Neural cell (in vitro differentiated cells): Measurements from ENCODE around the gene FAM3D. TPM values are rescaled to one million over a fixed set of nuclear protein-coding genes. Genes with fewer than 3 reads are reported as not detected.

ENCODE experiments used
- H2AFZ ChIP-seq: fragments of 200-600, 300-800 bp; sonication (generic), shearing (Covaris generic); 2 replicates; pipeline ENCODE4 v1.6.0; 2014; ENCODE audit warnings: low read depth, mild to moderate bottlenecking, antibody characterized with exemption, low read length, moderate library complexity
- H3F3A ChIP-seq: fragments of 200-600 bp; shearing (Covaris generic); 2 replicates; pipeline ENCODE4 v1.6.1; 2016; ENCODE audit warnings: mild to moderate bottlenecking, moderate library complexity, mixed read lengths, antibody characterized with exemption, low read length; ENCODE audit not compliant: insufficient read depth, poor library complexity, severe bottlenecking
- H3K27ac ChIP-seq: fragments of 200-600, 300-800 bp; sonication (generic), shearing (Covaris generic); 2 replicates; pipeline ENCODE4 v1.5.1; 2014; ENCODE audit warnings: mild to moderate bottlenecking, low read length, moderate library complexity
- H3K27me3 ChIP-seq: fragments of 300-800, 200-600 bp; sonication (generic), shearing (Covaris generic); 2 replicates; pipeline ENCODE4 v1.6.0; 2014; ENCODE audit warnings: mild to moderate bottlenecking, low read depth, low read length, moderate library complexity; ENCODE audit not compliant: insufficient read depth
- H3K36me3 ChIP-seq: fragments of 300-800, 200-600 bp; sonication (generic), shearing (Covaris generic); 2 replicates; pipeline ENCODE4 v1.5.1; 2014; ENCODE audit warnings: mild to moderate bottlenecking, antibody characterized with exemption, low read length, moderate library complexity; ENCODE audit not compliant: insufficient read depth
- H3K4me2 ChIP-seq: fragments of 300-800, 200-600 bp; sonication (generic), shearing (Covaris generic); 2 replicates; pipeline ENCODE4 v1.6.0; 2014; ENCODE audit warnings: mild to moderate bottlenecking, low read length
- H3K4me3 ChIP-seq: fragments of 300-800, 200-600 bp; sonication (generic), shearing (Covaris generic); 2 replicates; pipeline ENCODE4 v1.5.1; 2014; ENCODE audit warnings: mild to moderate bottlenecking, low read length, moderate library complexity
- H3K79me2 ChIP-seq: fragments of 200-600 bp; shearing (Covaris generic); replicated peaks from 2 replicates; pipeline ENCODE4 v1.6.0; 2014; ENCODE audit warnings: mild to moderate bottlenecking, low read length, moderate library complexity; ENCODE audit not compliant: insufficient read depth
- H3K9ac ChIP-seq: fragments of 300-800, 200-600 bp; sonication (generic), shearing (Covaris generic); 2 replicates; pipeline ENCODE4 v1.6.1; 2016; ENCODE audit warnings: mild to moderate bottlenecking, low read length, mixed read lengths
- H3K9me2 ChIP-seq: fragments of 200-600 bp; shearing (Covaris generic); 2 replicates; pipeline ENCODE4 v1.6.1; 2016; ENCODE audit warnings: mild to moderate bottlenecking, low read length, mixed read lengths; ENCODE audit not compliant: insufficient read depth
- H3K9me3 ChIP-seq: fragments of 200-600, 300-800 bp; sonication (generic), shearing (Covaris generic); 2 replicates; pipeline ENCODE4 v1.6.1; 2016; ENCODE audit warnings: mild to moderate bottlenecking, mixed run types, low read length, moderate library complexity, mixed read lengths
- H4K20me1 ChIP-seq: fragments of 200-600 bp; shearing (Covaris generic); 2 replicates; pipeline ENCODE4 v1.6.1; 2016; ENCODE audit warnings: mild to moderate bottlenecking, mixed run types; ENCODE audit not compliant: insufficient read depth
- CTCF ChIP-seq: fragments of 450-650 bp; IDR thresholded peaks from 2 replicates; pipeline ENCODE4 v1.5.1; 2014; ENCODE audit warnings: antibody characterized with exemption, mild to moderate bottlenecking, moderate library complexity; ENCODE audit not compliant: poor library complexity, severe bottlenecking
- EP300 ChIP-seq: fragments of 450-650 bp; conservative IDR thresholded peaks from 2 replicates; pipeline ENCODE4 v1.6.1; 2014; ENCODE audit warnings: antibody characterized with exemption, mild to moderate bottlenecking, moderate library complexity; ENCODE audit not compliant: poor library complexity, severe bottlenecking
- EZH2 ChIP-seq: fragments of 200-600, 300-800 bp; shearing (Covaris generic), sonication (generic); IDR thresholded peaks from 2 replicates; pipeline ENCODE4 v1.6.1; 2014; ENCODE audit warnings: antibody characterized with exemption, low read length, borderline replicate concordance, mild to moderate bottlenecking; ENCODE audit not compliant: insufficient read depth, poor library complexity, severe bottlenecking
- MXI1 ChIP-seq: fragments of 450-650 bp; conservative IDR thresholded peaks from 2 replicates; pipeline ENCODE4 v1.6.1; 2014; ENCODE audit warnings: antibody characterized with exemption, mild to moderate bottlenecking; ENCODE audit not compliant: poor library complexity, severe bottlenecking
- POLR2AphosphoS5 ChIP-seq: IDR thresholded peaks from 2 replicates; pipeline ENCODE4 v1.6.1; 2012
- RAD21 ChIP-seq: fragments of 450-650 bp; conservative IDR thresholded peaks from 2 replicates; pipeline ENCODE4 v1.6.1; 2014; ENCODE audit warnings: antibody characterized with exemption, mild to moderate bottlenecking, moderate library complexity
- REST ChIP-seq: IDR thresholded peaks from 2 replicates; pipeline ENCODE4 v1.6.1; 2012; ENCODE audit warnings: borderline replicate concordance
- SMC3 ChIP-seq: fragments of 450-650 bp; conservative IDR thresholded peaks from 2 replicates; pipeline ENCODE4 v1.6.1; 2014; ENCODE audit warnings: antibody characterized with exemption, mild to moderate bottlenecking, moderate library complexity; ENCODE audit not compliant: poor library complexity
- TAF1 ChIP-seq: IDR thresholded peaks from 2 replicates; pipeline ENCODE4 v1.6.1; 2012; ENCODE audit warnings: low read depth
- polyA plus RNA-seq: library from polyadenylated mRNA; depleted of rRNA; stranded (reverse); fragments of >200 nt; gene quantifications from 2 replicates; pipeline ENCODE4 v1.2.3, GENCODE V29; 2014

Gene FAM3D
- polyA plus RNA-seq, 1 donor from 2014 or later, result not detected

GRCh38 chr3:58685641-58686040 lies 19.1 kb upstream of the FAM3D start:
- Histone ChIP-seq H3K9ac (no peak overlapping the region), H3K9me3 (no peaks in the 10 kb centered on the region), H3K4me2 (no peak overlapping the region), H3K79me2 (no peaks in the 10 kb centered on the region), H3K9me2 (no peaks in the 10 kb centered on the region), H4K20me1 (no peaks in the 10 kb centered on the region), H3K4me3 (no peak overlapping the region), H3K27ac (no peak overlapping the region), H2AFZ (no peak overlapping the region), H3F3A (no peaks in the 10 kb centered on the region), H3K27me3 (no peaks in the 10 kb centered on the region), H3K36me3 (no peaks in the 10 kb centered on the region)
- no peak for TF ChIP-seq MXI1
- TF ChIP-seq SMC3, result no peak
- no peak for TF ChIP-seq EP300

GRCh38 chr3:58683466-58683865 lies 16.9 kb upstream of the FAM3D start:
- Histone ChIP-seq H3K27me3 (no peaks in the 10 kb centered on the region), H2AFZ (no peak overlapping the region), H3K9me3 (no peaks in the 10 kb centered on the region), H3K27ac (no peak overlapping the region), H3K79me2 (no peaks in the 10 kb centered on the region), H4K20me1 (no peaks in the 10 kb centered on the region), H3K4me2 (no peak overlapping the region), H3F3A (no peaks in the 10 kb centered on the region), H3K4me3 (no peak overlapping the region), H3K36me3 (no peaks in the 10 kb centered on the region), H3K9me2 (no peaks in the 10 kb centered on the region), H3K9ac (no peak overlapping the region)
- no peak for TF ChIP-seq REST
- no peak for TF ChIP-seq SMC3
- no peak for TF ChIP-seq EP300
- TF ChIP-seq TAF1, result no peak
- TF ChIP-seq POLR2AphosphoS5, result no peak
- TF ChIP-seq CTCF, result no peak
- TF ChIP-seq MXI1, result no peak
- no peak for TF ChIP-seq EZH2
- no peak for TF ChIP-seq RAD21

GRCh38 chr3:58683001-58683458 lies 16.5 kb upstream of the FAM3D start:
- no peaks in the 10 kb centered on the region for H4K20me1 ChIP-seq
- no peaks in the 10 kb centered on the region for H3K9me2 ChIP-seq
- H3K4me2 ChIP-seq, result no peak overlapping the region
- H3K9ac ChIP-seq, result no peak overlapping the region
- no peaks in the 10 kb centered on the region for H3F3A ChIP-seq
- H3K9me3 ChIP-seq, result no peaks in the 10 kb centered on the region
- no peaks in the 10 kb centered on the region for H3K36me3 ChIP-seq
- H3K27me3 ChIP-seq, result no peaks in the 10 kb centered on the region
- H3K79me2 ChIP-seq, result no peaks in the 10 kb centered on the region
- no peak for TF ChIP-seq POLR2AphosphoS5
- TF ChIP-seq RAD21, result no peak
- no peak for TF ChIP-seq CTCF
- no peak for TF ChIP-seq MXI1
- TF ChIP-seq TAF1, result no peak
- no peak for TF ChIP-seq EZH2
- TF ChIP-seq EP300, result no peak
- TF ChIP-seq REST, result no peak
- no peak for TF ChIP-seq SMC3
- H2AFZ ChIP-seq, result no peak overlapping the region
- no peak overlapping the region for H3K4me3 ChIP-seq
- no peak overlapping the region for H3K27ac ChIP-seq
